Spleen (tissue), 11 donors: ENCODE measurements around the gene EEF2K. TPM values are rescaled to one million over a fixed set of nuclear protein-coding genes. Genes with fewer than 3 reads are reported as not detected.

Experiments used
- DNase-seq: peaks from one replicate; pipeline ENCODE4 v3.0.0-alpha.2; 2020
- H3K27ac ChIP-seq, 8 donors: fragments of 200-600 bp; sonication (generic) in 7 of 8; 1 replicate in 4 of 8; 2 replicates in 4 of 8; pipeline versions ENCODE4 v1.5.0 to v1.8.0; 2016 to 2021; ENCODE audit warnings: inconsistent platforms in 4 of 8, mild to moderate bottlenecking in 4 of 8, moderate library complexity in 1 of 8
- H3K27me3 ChIP-seq, 7 donors: fragments of 200-600 bp; sonication (generic) in 6 of 7; replicated peaks in 1 of 7; 1 replicate in 4 of 7; 2 replicates in 3 of 7; pipeline versions ENCODE4 v1.5.0 to v1.8.0; 2016 to 2021; ENCODE audit warnings: inconsistent platforms in 3 of 7, mild to moderate bottlenecking in 1 of 7
- H3K36me3 ChIP-seq, 6 donors: fragments of 200-600 bp; sonication (generic) in 5 of 6; 1 replicate in 4 of 6; 2 replicates in 2 of 6; pipeline versions ENCODE4 v1.5.0 to v1.8.0; 2016 to 2021; ENCODE audit warnings: inconsistent platforms in 2 of 6
- H3K4me1 ChIP-seq, 6 donors: fragments of 200-600 bp; sonication (generic) in 5 of 6; 1 replicate in 3 of 6; 2 replicates in 3 of 6; pipeline versions ENCODE4 v1.5.0 to v1.8.0; 2016 to 2021; ENCODE audit warnings: inconsistent platforms in 3 of 6
- H3K4me3 ChIP-seq, 8 donors: fragments of 200-600 bp; sonication (generic) in 7 of 8; 1 replicate in 4 of 8; 2 replicates in 4 of 8; pipeline versions ENCODE4 v1.5.0 to v1.8.0; 2016 to 2021; ENCODE audit warnings: inconsistent platforms in 4 of 8, mild to moderate bottlenecking in 4 of 8, moderate library complexity in 2 of 8
- H3K9me3 ChIP-seq, 8 donors: fragments of 200-600 bp; sonication (generic) in 7 of 8; 1 replicate in 4 of 8; 2 replicates in 4 of 8; pipeline versions ENCODE4 v1.5.0 to v1.8.0; 2016 to 2021; ENCODE audit warnings: inconsistent platforms in 4 of 8
- POLR2A ChIP-seq, 3 donors: fragments of 450-650 bp; IDR thresholded peaks; one replicate each; pipeline ENCODE4 v1.5.1; 2017; ENCODE audit warnings: antibody characterized with exemption in 3 of 3, mild to moderate bottlenecking in 1 of 3
- POLR2AphosphoS5 ChIP-seq, 3 donors: sonication (generic); formaldehyde crosslinking; IDR thresholded peaks; one replicate each; pipeline ENCODE4 v1.5.1; 2017; ENCODE audit warnings: antibody characterized with exemption in 3 of 3
- WGBS, 5 donors: extraction: QIAGEN DNeasy Blood & Tissue Kit in 3 of 5; methylation state at CpG; one replicate each; pipeline versions ENCODE4 v1.1.5 to v1.1.7; 2013 to 2018; 5-methylcytosine and 5-hydroxymethylcytosine counted together
- intact Hi-C: fragments of 100-400 bp; cut with DNase I; formaldehyde crosslinking; loops from one replicate; pipeline ENCODE4 v1.15.0; 2023; ENCODE audit warnings: low total_unique reads
- polyA plus RNA-seq, 3 donors: library from polyadenylated mRNA; stranded (reverse); fragments of 200-250 nt; gene quantifications; one replicate each; pipeline ENCODE4 v1.2.1, GENCODE V29; 2013
- total RNA-seq, 7 donors: library from RNA; depleted of rRNA in 3 of 7; stranded (reverse); fragments of >200 nt in 3 of 7; fragmentation: NEBNext Ultra II Directional in 4 of 7; extraction: Animal tissue kit (Norgen Biotek cat#: 25700) in 4 of 7; gene quantifications; one replicate each; pipeline versions ENCODE4 v1.1.0 to v1.2.1, GENCODE V29; 2016 to 2021
- TF ChIP-seq, protein P1 (sequence below), 11 experiments: fragments of 200-600 bp in 7 of 11; fragments of 450-650 bp in 4 of 11; sonication (generic) in 4 of 11; IDR thresholded peaks in 8 of 11; conservative IDR thresholded peaks in 3 of 11; 1 replicate in 7 of 11; 2 replicates in 4 of 11; pipeline versions ENCODE4 v1.4.0 to v1.8.0; 2016 to 2021; ENCODE audit warnings: antibody characterized with exemption in 11 of 11, inconsistent platforms in 4 of 11, mild to moderate bottlenecking in 1 of 11
- donor health status: healthy with polysubstance abuse.
- donor health status: DM: no; HTN: no; CAD: no; lungs with moderate emphysema.
- donor health status: DM: no; HTN: no; CAD: no.
- donor health status: Bipolar disorder and iron deficiency.
- donor health status: healthy.
- donor health status: DM: no; HTN: no; CAD: no.
- donor health status: DM: yes; HTN: yes; CAD: no.

EEF2K gene
- total and polyA plus RNA-seq, 10 donors = 2.4 to 37.7 (median 24.4) TPM

DNA sequence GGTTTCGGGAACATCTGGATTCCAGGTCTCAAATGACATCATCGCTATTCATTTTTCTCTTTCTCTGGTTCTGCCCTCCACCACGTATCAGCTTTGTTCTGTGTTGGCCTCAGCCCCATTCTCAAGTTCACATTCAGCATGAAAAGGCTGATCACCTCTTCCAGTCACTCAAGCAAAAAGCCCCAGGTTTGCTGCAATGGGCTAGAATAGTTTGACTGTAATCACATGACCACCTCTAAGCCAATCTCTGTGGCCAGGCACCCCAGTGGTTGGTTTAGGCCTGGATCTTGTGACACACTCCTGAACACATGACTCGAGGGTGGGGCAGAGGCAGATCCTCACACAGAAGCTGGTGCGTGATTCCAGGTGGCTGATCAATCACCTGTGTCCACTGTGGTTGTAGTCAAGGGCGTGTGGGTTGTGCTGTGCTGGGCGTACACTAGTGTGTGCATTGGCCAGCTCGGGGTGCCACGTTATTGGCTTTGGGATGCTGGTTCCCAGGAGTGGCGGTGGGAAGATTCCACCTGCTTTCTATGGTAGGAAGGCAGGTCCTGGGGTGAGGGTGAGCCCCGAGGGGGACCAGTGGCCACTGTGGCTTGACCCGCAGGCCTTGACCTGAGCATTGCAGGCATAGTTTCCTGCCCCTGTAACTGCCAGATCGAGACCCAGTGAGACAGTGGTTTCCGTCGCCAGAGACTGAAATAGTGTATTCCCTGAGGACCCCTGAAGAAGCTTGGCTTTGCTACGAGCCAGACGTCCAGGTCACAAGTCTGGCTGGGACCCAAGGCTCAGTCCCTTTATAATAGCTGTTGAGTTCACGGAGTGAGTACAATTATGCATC is 12.0 kb downstream of the EEF2K start:
- peaks cover 0 to 42% (median 16%) of the 10 kb centered on the region in 6 donors for H3K4me1 ChIP-seq
- WGBS, 5 donors = 67 to 83% (median 75%) methylated on average over 10 to 18 of the region's 18 CpGs
- no peak for DNase-seq
- H3K4me3 ChIP-seq = no peak overlapping the region
- peak in 1 of 3 donors; percentile 12 for TF ChIP-seq POLR2AphosphoS5 (IDR thresholded peaks at IDR 0.05)
- TF ChIP-seq POLR2A (IDR thresholded peaks at IDR 0.05) = no peak
- TF ChIP-seq, protein P1, sequence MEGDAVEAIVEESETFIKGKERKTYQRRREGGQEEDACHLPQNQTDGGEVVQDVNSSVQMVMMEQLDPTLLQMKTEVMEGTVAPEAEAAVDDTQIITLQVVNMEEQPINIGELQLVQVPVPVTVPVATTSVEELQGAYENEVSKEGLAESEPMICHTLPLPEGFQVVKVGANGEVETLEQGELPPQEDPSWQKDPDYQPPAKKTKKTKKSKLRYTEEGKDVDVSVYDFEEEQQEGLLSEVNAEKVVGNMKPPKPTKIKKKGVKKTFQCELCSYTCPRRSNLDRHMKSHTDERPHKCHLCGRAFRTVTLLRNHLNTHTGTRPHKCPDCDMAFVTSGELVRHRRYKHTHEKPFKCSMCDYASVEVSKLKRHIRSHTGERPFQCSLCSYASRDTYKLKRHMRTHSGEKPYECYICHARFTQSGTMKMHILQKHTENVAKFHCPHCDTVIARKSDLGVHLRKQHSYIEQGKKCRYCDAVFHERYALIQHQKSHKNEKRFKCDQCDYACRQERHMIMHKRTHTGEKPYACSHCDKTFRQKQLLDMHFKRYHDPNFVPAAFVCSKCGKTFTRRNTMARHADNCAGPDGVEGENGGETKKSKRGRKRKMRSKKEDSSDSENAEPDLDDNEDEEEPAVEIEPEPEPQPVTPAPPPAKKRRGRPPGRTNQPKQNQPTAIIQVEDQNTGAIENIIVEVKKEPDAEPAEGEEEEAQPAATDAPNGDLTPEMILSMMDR (IDR thresholded peaks at IDR 0.05 in 8 of 11, conservative IDR thresholded peaks at IDR 0.05 in 3 of 11) = no peak
- intact Hi-C loops = no loop called here
- no peaks in the 10 kb centered on the region for H3K9me3 ChIP-seq
- no peaks in the 10 kb centered on the region for H3K27me3 ChIP-seq
- peaks cover 0 to 39% (median 1%) of the 10 kb centered on the region in 6 donors for H3K36me3 ChIP-seq
- peak overlapping the region in 1 of 8 donors; percentile 22 for H3K27ac ChIP-seq

DNA sequence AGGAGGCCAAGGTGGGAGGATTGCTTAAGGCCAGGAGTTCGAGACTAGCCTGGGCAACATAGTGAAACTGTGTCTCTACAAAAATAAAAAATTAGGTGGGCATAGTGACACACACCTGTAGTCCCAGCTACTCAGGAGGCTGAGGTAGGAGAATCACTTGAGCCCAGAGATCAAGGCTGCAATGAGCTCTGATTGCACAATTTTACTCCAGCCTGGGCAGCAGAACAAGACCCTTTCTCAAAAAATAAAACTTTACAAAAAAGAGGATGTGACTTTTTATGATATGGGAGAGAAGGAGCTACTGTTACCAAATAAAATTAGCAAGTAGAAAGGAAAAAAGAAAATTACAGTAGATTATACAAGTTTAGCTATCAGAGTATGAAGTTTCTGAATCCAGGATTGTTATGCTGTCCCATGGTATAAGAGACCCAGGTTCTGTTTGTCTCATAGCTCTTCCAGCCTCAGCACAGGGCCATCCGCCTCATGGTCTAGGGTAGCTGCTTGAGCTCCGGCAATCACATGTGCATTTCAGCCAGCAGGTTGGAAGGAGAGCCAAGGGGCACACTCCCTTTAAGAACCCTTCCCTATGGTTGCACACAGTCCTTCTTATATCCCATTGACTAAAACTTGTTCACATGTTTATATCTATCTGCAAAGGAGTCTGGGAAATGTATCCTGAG is 13.5 kb downstream of the EEF2K start:
- Histone ChIP-seq H3K9me3 (no peaks in the 10 kb centered on the region), H3K27ac (peak overlapping the region in 2 of 8 donors; percentile 15 to 43), H3K27me3 (no peaks in the 10 kb centered on the region), H3K4me1 (peaks cover 0 to 42% (median 16%) of the 10 kb centered on the region in 6 donors), H3K4me3 (no peak overlapping the region), H3K36me3 (peaks cover 0 to 25% (median 1%) of the 10 kb centered on the region in 6 donors)
- WGBS, 5 donors = 89 to 96% (median 94%) methylated on average over 3 of the region's 3 CpGs
- TF ChIP-seq POLR2AphosphoS5 (IDR thresholded peaks at IDR 0.05) (no peak), POLR2A (IDR thresholded peaks at IDR 0.05) (no peak)
- TF ChIP-seq, protein P1 (IDR thresholded peaks at IDR 0.05 in 8 of 11, conservative IDR thresholded peaks at IDR 0.05 in 3 of 11) = no peak
- no peak for DNase-seq
- intact Hi-C loops = no loop called here

DNA sequence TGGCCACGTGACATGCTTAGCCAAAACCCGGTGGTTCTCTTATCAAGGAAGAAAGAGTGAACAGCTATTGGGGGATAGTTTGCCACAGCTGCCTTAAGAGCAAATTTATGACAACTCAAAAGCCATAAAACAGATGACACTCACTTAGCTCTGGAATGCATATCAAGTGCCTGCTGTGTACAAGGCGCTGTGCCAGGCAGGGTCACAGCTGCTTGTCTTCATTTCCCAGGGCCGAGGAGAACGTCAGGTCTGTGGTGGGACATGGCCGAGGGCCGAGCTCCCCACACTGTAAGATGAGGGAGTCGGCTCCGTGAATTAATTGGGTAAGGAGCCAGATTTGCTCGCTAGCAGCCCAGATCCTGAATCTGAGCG is 14.0 kb downstream of the EEF2K start:
- no peak for DNase-seq
- Histone ChIP-seq H3K4me3 (no peak overlapping the region), H3K9me3 (no peaks in the 10 kb centered on the region), H3K27me3 (no peaks in the 10 kb centered on the region), H3K27ac (peak overlapping the region in 4 of 8 donors; percentile 15 to 45 (median 29)), H3K36me3 (peaks cover 0 to 20% (median 1%) of the 10 kb centered on the region in 6 donors), H3K4me1 (peaks cover 0 to 42% (median 18%) of the 10 kb centered on the region in 6 donors)
- intact Hi-C loops = no loop called here
- TF ChIP-seq, protein P1 (IDR thresholded peaks at IDR 0.05 in 8 of 11, conservative IDR thresholded peaks at IDR 0.05 in 3 of 11) = no peak
- peak in 2 of 3 donors; percentile 57 to 64 for TF ChIP-seq POLR2AphosphoS5 (IDR thresholded peaks at IDR 0.05)
- WGBS, 5 donors = 78 to 85% (median 83%) methylated on average over 11 of the region's 11 CpGs

DNA sequence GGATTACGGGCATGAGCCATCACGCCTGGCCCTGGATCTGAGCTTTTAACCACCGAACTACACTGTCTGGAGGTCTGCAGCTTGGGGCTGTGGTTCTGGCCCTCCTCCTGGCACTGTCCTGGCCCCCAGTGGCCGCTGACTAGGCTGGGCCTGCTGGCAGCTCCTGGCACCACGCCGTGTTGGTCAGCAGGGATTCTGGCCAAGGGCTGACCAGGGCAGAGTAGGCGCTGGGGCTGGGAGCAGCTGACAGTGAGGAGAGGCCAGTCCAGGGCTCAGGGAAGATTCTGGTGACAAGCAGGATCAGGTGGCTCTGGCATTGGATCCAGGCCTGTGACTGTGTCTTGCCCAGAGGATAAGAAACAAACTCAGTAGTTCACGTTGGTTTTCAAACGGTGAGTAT is 14.6 kb downstream of the EEF2K start:
- Histone ChIP-seq H3K36me3 (peaks cover 0 to 21% (median 4%) of the 10 kb centered on the region in 6 donors), H3K9me3 (no peaks in the 10 kb centered on the region), H3K4me3 (no peak overlapping the region), H3K4me1 (peaks cover 0 to 41% (median 18%) of the 10 kb centered on the region in 6 donors), H3K27ac (peak overlapping the region in 4 of 8 donors; percentile 15 to 45 (median 29)), H3K27me3 (no peaks in the 10 kb centered on the region)
- DNase-seq = no peak
- intact Hi-C loops = no loop called here
- no peak for TF ChIP-seq POLR2A (IDR thresholded peaks at IDR 0.05)
- peak in 1 of 3 donors; percentile 10 for TF ChIP-seq POLR2AphosphoS5 (IDR thresholded peaks at IDR 0.05)
- 70 to 93% (median 84%) methylated on average over 9 of the region's 9 CpGs for WGBS, 5 donors
